WTC11 (cell line): ENCODE measurements around the gene TTC39B.

Source experiments
- ESRRA ChIP-seq: sonication (generic); formaldehyde crosslinking; IDR thresholded peaks from 2 replicates; pipeline ENCODE4 v1.8.1; 2022; ENCODE audit warnings: mild to moderate bottlenecking, missing genetic modification reagents, borderline replicate concordance
- USF2 ChIP-seq: sonication (generic); formaldehyde crosslinking; IDR thresholded peaks from 2 replicates; pipeline ENCODE4 v1.8.1; 2023; ENCODE audit warnings: mild to moderate bottlenecking, missing genetic modification reagents, moderate library complexity

- no peak for TF ChIP-seq USF2 (CRISPR knock-in tag)
- no peak for TF ChIP-seq ESRRA (CRISPR knock-in tag)
Measured at GRCh38 chr9:15146268-15146700, 160.7 kb downstream of the TTC39B start.
